ENCODE measurements around the gene NFE2L1. TPM values are rescaled to one million over a fixed set of nuclear protein-coding genes. Genes with fewer than 3 reads are reported as not detected.

NFE2L1 gene
- polyA plus RNA-seq, 1 of the 3 experiments (the other 2 are of a cell fraction), result 159 TPM

DNA sequence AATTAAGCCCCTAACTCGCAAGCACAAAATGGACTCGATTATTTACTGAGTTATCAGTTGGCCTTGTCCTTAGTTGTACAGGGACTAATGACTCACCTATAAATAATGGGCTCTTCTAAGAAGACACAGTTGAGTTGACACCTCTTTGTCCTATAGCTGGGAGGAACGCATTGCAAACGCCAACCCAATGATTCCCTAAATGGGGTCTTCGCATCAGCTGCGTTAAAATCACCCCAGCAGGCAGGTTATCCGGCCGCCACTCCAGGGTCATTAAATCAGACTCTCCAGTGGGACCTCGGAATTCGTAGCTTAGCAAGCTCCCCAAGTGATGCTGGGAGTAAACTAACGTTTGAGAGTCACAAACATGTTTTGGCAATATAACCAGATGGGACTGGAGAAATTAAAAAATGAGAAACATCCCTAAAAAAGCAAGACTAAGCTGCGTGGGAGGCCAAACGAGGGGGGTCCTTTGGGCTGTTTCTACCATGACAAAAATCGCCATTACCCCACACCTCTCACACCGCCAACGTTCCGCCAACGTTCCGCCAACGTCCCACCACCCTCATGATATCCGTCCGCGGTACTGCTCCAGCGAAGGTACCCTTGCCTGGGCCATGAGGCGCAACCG lies 932 bp upstream of the NFE2L1 start:
- no peak for DNase-seq
- no peaks in the 10 kb centered on the region for H3K9me3 ChIP-seq
- no peaks in the 10 kb centered on the region for H3K27me3 ChIP-seq (ENCODE audit: insufficient read depth)
- H3F3A ChIP-seq (replicated peaks; ENCODE audit: insufficient read depth), result peaks cover 32% of the 10 kb centered on the region
- peak overlapping the region; percentile 76 for H2AFZ ChIP-seq (ENCODE audit: low read depth)
- H3K36me3 ChIP-seq (replicated peaks in 1 of 2; ENCODE audit: control insufficient read depth in 1 of 2, insufficient read depth in 2 of 2, low read length in 1 of 2), result peaks cover 11 to 17% of the 10 kb centered on the region in 2 experiments
- H3K4me1 ChIP-seq (ENCODE audit: control insufficient read depth in 1 of 2, insufficient read depth in 2 of 2, low read depth in 1 of 2, low read length in 1 of 2), result peaks cover 36 to 39% of the 10 kb centered on the region in 2 experiments
- H3K9me2 ChIP-seq, result no peaks in the 10 kb centered on the region
- WGBS (ENCODE audit: low lambda C conversion rate), result under 1% methylated on average over 24 of the region's 26 CpGs
- peak overlapping the region; percentile 63 to 77 for H3K4me3 ChIP-seq (ENCODE audit: low read depth in 2 of 2, low read length in 1 of 2)
- TF ChIP-seq RCOR1 (IDR thresholded peaks at IDR 0.05; ENCODE audit: low read length), result peak; percentile 14; the same call in 1 of the 2 replicates
- no peak for TF ChIP-seq JUND (IDR thresholded peaks at IDR 0.05)
- no peak for TF ChIP-seq SMC3 (IDR thresholded peaks at IDR 0.05; ENCODE audit: low read depth, low read length)
- no peak for TF ChIP-seq TAF1 (IDR thresholded peaks at IDR 0.05; ENCODE audit: borderline replicate concordance, low read depth, low read length)
- TF ChIP-seq, protein P1, sequence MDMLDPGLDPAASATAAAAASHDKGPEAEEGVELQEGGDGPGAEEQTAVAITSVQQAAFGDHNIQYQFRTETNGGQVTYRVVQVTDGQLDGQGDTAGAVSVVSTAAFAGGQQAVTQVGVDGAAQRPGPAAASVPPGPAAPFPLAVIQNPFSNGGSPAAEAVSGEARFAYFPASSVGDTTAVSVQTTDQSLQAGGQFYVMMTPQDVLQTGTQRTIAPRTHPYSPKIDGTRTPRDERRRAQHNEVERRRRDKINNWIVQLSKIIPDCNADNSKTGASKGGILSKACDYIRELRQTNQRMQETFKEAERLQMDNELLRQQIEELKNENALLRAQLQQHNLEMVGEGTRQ (IDR thresholded peaks at IDR 0.05; ENCODE audit: borderline replicate concordance, low read depth, low read length), result no peak
- no peak for TF ChIP-seq GATA2 (CRISPR knock-in tag; IDR thresholded peaks at IDR 0.05)
- no peak for TF ChIP-seq CTCF (IDR thresholded peaks at IDR 0.05)
- H4K20me1 ChIP-seq (ENCODE audit: insufficient read depth), result peaks cover 18% of the 10 kb centered on the region
- peak overlapping the region; percentile 88 for H3K9ac ChIP-seq
- CTCF ChIA-PET, result interaction anchor here (0.8 to 44.3 kb wide), 11 partner anchors 8 to 82 kb away, joined by 3 to 1200 read pairs (median 6); partner anchors contain the start of genes CDK5RAP3 and COPZ2
- H3K4me2 ChIP-seq, result peak overlapping the region; percentile 82
- POLR2A ChIA-PET, result interaction anchor here (0.7 to 5.0 kb wide), 13 partner anchors 8 to 61 kb away, joined by 3 to 34 read pairs (median 13); partner anchors contain the start of genes COPZ2 and SNX11
- H3K27ac ChIP-seq (ENCODE audit: low read depth in 2 of 2, low read length in 1 of 2), result peak overlapping the region; percentile 95 to 98
- H3K79me2 ChIP-seq (ENCODE audit: insufficient read depth), result peaks cover 52% of the 10 kb centered on the region

GRCh38 chr17:48048384-48049126 lies 396 bp downstream of the NFE2L1 start:
- Histone ChIP-seq H2AFZ (ENCODE audit: low read depth) (no peak overlapping the region), H3K4me2 (peak overlapping the region; percentile 88), H3K36me3 (replicated peaks in 1 of 2; ENCODE audit: control insufficient read depth in 1 of 2, insufficient read depth in 2 of 2, low read length in 1 of 2) (peaks cover 18 to 27% of the 10 kb centered on the region in 2 experiments), H3K9me2 (no peaks in the 10 kb centered on the region), H3F3A (replicated peaks; ENCODE audit: insufficient read depth) (peaks cover 32% of the 10 kb centered on the region), H3K9me3 (no peaks in the 10 kb centered on the region), H3K27me3 (ENCODE audit: insufficient read depth) (no peaks in the 10 kb centered on the region), H3K4me1 (ENCODE audit: control insufficient read depth in 1 of 2, insufficient read depth in 2 of 2, low read depth in 1 of 2, low read length in 1 of 2) (peaks cover 49 to 53% of the 10 kb centered on the region in 2 experiments), H3K27ac (ENCODE audit: low read depth in 2 of 2, low read length in 1 of 2) (peak overlapping the region; percentile 95 to 98), H3K79me2 (ENCODE audit: insufficient read depth) (peaks cover 65% of the 10 kb centered on the region), H4K20me1 (ENCODE audit: insufficient read depth) (peaks cover 31% of the 10 kb centered on the region), H3K9ac (peak overlapping the region; percentile 88), H3K4me3 (ENCODE audit: low read depth in 2 of 2, low read length in 1 of 2) (peak overlapping the region; percentile 77 to 90)
- peak; percentile 94 for DNase-seq
- CTCF ChIA-PET, result interaction anchor here (0.6 to 44.3 kb wide), 18 partner anchors 7 to 593 kb away, joined by 3 to 1200 read pairs (median 4); partner anchors contain the start of genes CDK5RAP3 and COPZ2
- WGBS (ENCODE audit: low lambda C conversion rate), result under 1% methylated on average over 41 of the region's 53 CpGs
- POLR2A ChIA-PET, result interaction anchor here (0.6 to 3.9 kb wide), 35 partner anchors 10 to 1143 kb away, joined by 3 to 34 read pairs (median 5); partner anchors contain the start of genes CBX1, CDK5RAP3, COPZ2 and SNX11
- no peak for TF ChIP-seq JUND (IDR thresholded peaks at IDR 0.05)
- no peak for TF ChIP-seq ELF1 (IDR thresholded peaks at IDR 0.05)
- TF ChIP-seq RAD21 (IDR thresholded peaks at IDR 0.05; ENCODE audit: low read length), result peak; percentile 1; the same call in 1 of the 2 replicates
- TF ChIP-seq EP300 (IDR thresholded peaks at IDR 0.05; ENCODE audit: borderline replicate concordance in 1 of 2, low read depth in 1 of 2, low read length in 1 of 2), result peak; percentile 14 to 33; a peak in 2 of 4 replicates
- TF ChIP-seq, protein P2, sequence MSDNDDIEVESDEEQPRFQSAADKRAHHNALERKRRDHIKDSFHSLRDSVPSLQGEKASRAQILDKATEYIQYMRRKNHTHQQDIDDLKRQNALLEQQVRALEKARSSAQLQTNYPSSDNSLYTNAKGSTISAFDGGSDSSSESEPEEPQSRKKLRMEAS (IDR thresholded peaks at IDR 0.05; ENCODE audit: low read depth), result peak; percentile 22; the same call in 1 of the 2 replicates
- TF ChIP-seq TEAD4 (IDR thresholded peaks at IDR 0.05; ENCODE audit: borderline replicate concordance, insufficient read depth), result no peak
- 0 out of 2 replicates have a peak, but pooled peaks have one; percentile 16 for TF ChIP-seq MXI1 (IDR thresholded peaks at IDR 0.05; ENCODE audit: low read depth, low read length)
- TF ChIP-seq RFX5 (IDR thresholded peaks at IDR 0.05; ENCODE audit: low read length), result no peak
- TF ChIP-seq FOSL2 (IDR thresholded peaks at IDR 0.05; ENCODE audit: borderline replicate concordance, low read depth), result no peak
- no peak for TF ChIP-seq NRF1 (IDR thresholded peaks at IDR 0.05; ENCODE audit: low read depth, low read length)
- TF ChIP-seq FOXM1 (IDR thresholded peaks at IDR 0.05; ENCODE audit: low read depth), result no peak
- TF ChIP-seq YY1 (IDR thresholded peaks at IDR 0.05; ENCODE audit: low read depth), result no peak; the same call in 1 of the 2 replicates
- no peak; the same call in 1 of the 2 replicates for TF ChIP-seq NFIC (IDR thresholded peaks at IDR 0.05; ENCODE audit: borderline replicate concordance)
- peak; percentile 91 for TF ChIP-seq TAF1 (IDR thresholded peaks at IDR 0.05; ENCODE audit: borderline replicate concordance, low read depth, low read length)
- TF ChIP-seq, protein P1 (IDR thresholded peaks at IDR 0.05; ENCODE audit: borderline replicate concordance, low read depth, low read length), result no peak
- TF ChIP-seq TCF12 (IDR thresholded peaks at IDR 0.05), result no peak
- no peak; the same call in 1 of the 2 replicates for TF ChIP-seq FOXJ3 (CRISPR knock-in tag; IDR thresholded peaks at IDR 0.05)
- no peak for TF ChIP-seq EZH2phosphoT487 (IDR thresholded peaks at IDR 0.05; ENCODE audit: borderline replicate concordance, low read depth)

All from SK-N-SH (cell line).